ENCODE data around the gene RPL41.

The RPL41 gene

DNA sequence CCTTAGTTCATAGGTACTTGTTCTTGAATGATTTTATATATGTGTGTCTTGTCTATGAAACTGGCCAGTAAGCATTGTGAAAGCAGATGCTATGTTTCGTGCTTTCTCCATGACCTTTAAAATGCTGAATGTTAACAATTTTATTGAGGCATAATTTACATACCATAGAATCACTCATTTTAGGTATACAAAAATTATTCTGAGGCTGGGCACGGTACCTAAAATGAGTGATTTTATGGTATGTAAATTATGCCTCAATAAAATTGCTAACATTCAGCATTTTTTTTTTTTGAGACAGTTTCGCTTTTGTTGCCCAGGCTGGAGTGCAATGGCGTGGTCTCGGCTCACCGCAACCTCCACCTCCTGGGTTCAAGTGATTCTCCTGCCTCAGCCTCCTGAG, 18.5 kb downstream of the RPL41 start:
- Histone ChIP-seq H3K27ac (ENCODE audit: low read depth, low read length) (no peak overlapping the region), H3K4me1 (ENCODE audit: control insufficient read depth in 5 of 5, insufficient read depth in 5 of 5, low read length in 5 of 5) (peaks cover 2 to 16% (median 10%) of the 10 kb centered on the region in 5 donors), H3K36me3 (ENCODE audit: control insufficient read depth in 5 of 5, insufficient read depth in 5 of 5, low read length in 5 of 5) (peaks cover 15 to 94% (median 87%) of the 10 kb centered on the region in 5 donors), H3K27me3 (ENCODE audit: control insufficient read depth in 5 of 5, insufficient read depth in 4 of 5, low read length in 5 of 5) (no peaks in the 10 kb centered on the region), H3K4me3 (ENCODE audit: low read depth in 1 of 5, low read length in 5 of 5) (no peak overlapping the region), H3K9ac (ENCODE audit: low read length in 5 of 5) (no peak overlapping the region), H3K9me3 (ENCODE audit: control insufficient read depth in 5 of 5, low read length in 5 of 5) (no peaks in the 10 kb centered on the region)

DNA sequence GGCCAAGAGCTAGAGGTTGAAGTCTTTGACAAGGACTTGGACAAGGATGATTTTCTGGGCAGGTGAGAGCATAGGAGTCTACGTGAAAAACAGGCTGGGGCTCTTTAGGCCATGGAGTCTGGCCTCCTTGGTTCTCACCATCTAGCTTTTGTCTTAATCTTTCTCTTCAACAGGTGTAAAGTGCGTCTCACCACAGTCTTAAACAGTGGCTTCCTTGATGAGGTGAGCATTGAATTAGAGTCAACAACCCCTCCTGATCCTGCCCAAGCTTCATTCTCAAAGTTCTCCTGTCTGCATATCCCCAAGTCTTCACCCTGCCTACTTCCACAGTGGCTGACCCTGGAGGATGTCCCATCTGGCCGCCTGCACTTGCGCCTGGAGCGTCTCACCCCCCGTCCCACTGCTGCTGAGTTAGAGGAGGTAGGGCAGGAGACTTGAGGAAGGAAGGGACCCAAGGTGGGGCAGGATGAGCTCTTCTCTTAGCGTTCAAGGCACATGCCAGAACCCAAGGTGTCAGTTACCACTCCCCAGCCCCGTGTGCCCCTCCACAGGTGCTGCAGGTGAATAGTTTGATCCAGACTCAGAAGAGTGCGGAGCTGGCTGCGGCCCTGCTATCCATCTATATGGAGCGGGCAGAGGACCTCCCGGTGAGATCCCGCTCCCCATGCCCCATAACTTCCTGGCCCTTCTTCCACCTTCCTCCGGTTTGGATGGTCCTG, 21.6 kb downstream of the RPL41 start:
- Histone ChIP-seq H3K27me3 (ENCODE audit: control insufficient read depth in 5 of 5, insufficient read depth in 4 of 5, low read length in 5 of 5) (no peaks in the 10 kb centered on the region), H3K36me3 (ENCODE audit: control insufficient read depth in 5 of 5, insufficient read depth in 5 of 5, low read length in 5 of 5) (peaks cover 12 to 96% (median 83%) of the 10 kb centered on the region in 5 donors), H3K9me3 (ENCODE audit: control insufficient read depth in 5 of 5, low read length in 5 of 5) (no peaks in the 10 kb centered on the region), H3K4me3 (ENCODE audit: low read depth in 1 of 5, low read length in 5 of 5) (no peak overlapping the region), H3K27ac (ENCODE audit: low read depth, low read length) (no peak overlapping the region), H3K4me1 (ENCODE audit: control insufficient read depth in 5 of 5, insufficient read depth in 5 of 5, low read length in 5 of 5) (peaks cover 0 to 12% (median 9%) of the 10 kb centered on the region in 5 donors), H3K9ac (ENCODE audit: low read length in 5 of 5) (no peak overlapping the region)

DNA sequence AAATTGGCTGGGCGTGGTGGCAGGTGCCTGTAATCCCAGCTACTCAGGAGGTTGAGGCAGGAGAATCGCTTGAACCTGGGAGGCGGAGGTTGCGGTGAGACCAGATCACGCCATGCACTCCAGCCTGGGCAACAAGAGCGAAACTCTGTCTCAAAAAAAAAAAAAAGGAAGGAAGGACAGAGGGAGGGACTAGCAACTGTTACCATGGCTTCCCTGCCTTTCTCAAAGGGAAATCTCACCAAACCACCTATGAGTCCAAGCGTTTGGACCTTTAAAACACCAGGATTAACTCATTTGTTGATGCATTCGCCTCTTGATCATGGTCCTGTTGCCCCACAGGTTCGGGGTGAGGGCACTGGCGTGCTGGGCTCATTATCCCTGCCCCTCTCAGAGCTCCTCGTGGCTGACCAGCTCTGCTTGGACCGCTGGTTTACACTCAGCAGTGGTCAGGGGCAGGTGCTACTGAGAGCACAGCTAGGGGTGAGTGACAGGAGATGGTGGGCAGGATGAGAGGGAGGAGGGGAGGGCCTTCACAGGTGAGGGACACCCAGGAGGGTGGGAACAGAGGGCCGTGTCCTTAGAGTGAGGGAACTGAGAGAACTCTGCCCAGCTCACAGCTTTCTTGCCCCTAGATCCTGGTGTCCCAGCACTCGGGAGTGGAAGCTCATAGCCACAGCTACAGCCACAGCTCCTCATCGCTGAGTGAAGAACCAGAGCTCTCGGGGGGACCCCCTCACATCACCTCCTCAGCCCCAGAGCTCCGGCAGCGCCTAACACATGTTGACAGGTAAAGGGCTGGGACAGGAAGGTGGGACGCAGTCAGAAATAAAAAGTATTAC, 25.7 kb downstream of the RPL41 start:
- peak overlapping the region; percentile 61 for H3K27ac ChIP-seq (ENCODE audit: low read depth, low read length)
- no peaks in the 10 kb centered on the region for H3K27me3 ChIP-seq (ENCODE audit: control insufficient read depth in 5 of 5, insufficient read depth in 4 of 5, low read length in 5 of 5)
- H3K9ac ChIP-seq (ENCODE audit: low read length in 5 of 5) = peak overlapping the region in 1 of 5 donors; percentile 24
- H3K36me3 ChIP-seq (ENCODE audit: control insufficient read depth in 5 of 5, insufficient read depth in 5 of 5, low read length in 5 of 5) = peaks cover 11 to 80% (median 69%) of the 10 kb centered on the region in 5 donors
- H3K4me1 ChIP-seq (ENCODE audit: control insufficient read depth in 5 of 5, insufficient read depth in 5 of 5, low read length in 5 of 5) = peaks cover 9 to 47% (median 46%) of the 10 kb centered on the region in 5 donors
- no peak overlapping the region for H3K4me3 ChIP-seq (ENCODE audit: low read depth in 1 of 5, low read length in 5 of 5)
- no peaks in the 10 kb centered on the region for H3K9me3 ChIP-seq (ENCODE audit: control insufficient read depth in 5 of 5, low read length in 5 of 5)

DNA sequence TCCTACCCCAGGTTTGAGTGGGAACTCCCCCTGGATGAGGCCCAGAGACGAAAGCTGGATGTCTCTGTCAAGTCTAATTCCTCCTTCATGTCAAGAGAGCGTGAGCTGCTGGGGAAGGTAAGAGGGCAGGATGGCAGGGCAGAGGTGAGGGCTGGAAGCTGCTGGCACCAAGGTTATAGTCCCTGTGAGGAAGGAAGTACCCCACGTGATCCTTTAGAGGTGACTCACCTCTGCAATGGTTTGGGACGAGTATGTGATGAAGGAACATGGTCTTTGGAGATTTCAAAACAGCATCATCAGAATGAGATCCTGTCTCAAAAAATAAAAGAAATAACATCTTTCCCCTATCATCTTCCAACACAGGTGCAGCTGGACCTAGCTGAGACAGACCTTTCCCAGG, 26.8 kb downstream of the RPL41 start:
- H3K9ac ChIP-seq (ENCODE audit: low read length in 5 of 5) = no peak overlapping the region
- H3K4me3 ChIP-seq (ENCODE audit: low read depth in 1 of 5, low read length in 5 of 5) = no peak overlapping the region
- H3K27ac ChIP-seq (ENCODE audit: low read depth, low read length) = peak overlapping the region; percentile 61
- H3K9me3 ChIP-seq (ENCODE audit: control insufficient read depth in 5 of 5, low read length in 5 of 5) = no peaks in the 10 kb centered on the region
- H3K27me3 ChIP-seq (ENCODE audit: control insufficient read depth in 5 of 5, insufficient read depth in 4 of 5, low read length in 5 of 5) = no peaks in the 10 kb centered on the region
- H3K36me3 ChIP-seq (ENCODE audit: control insufficient read depth in 5 of 5, insufficient read depth in 5 of 5, low read length in 5 of 5) = peaks cover 7 to 70% (median 58%) of the 10 kb centered on the region in 5 donors
- H3K4me1 ChIP-seq (ENCODE audit: control insufficient read depth in 5 of 5, insufficient read depth in 5 of 5, low read length in 5 of 5) = peaks cover 9 to 54% (median 51%) of the 10 kb centered on the region in 5 donors

DNA sequence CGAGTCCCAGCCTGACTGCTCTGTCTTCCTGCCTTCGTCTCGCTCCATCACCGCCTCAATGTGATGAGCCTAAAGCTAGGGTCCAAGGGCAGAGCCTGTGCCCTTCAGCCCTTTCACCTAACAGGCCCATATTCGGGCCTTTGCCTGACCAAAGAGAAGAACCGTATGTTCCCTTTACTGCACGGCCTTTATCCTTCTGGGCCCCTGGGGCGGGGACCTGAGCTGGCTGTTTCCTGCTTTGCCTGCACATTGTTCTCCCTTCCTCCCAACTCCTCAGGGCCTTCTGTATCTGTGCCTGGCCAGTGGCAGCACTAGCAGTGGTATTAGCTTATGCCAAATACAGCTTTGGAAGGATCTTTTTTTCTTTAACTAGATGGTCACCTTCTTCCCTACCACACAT, 27.4 kb downstream of the RPL41 start:
- peaks cover 9 to 54% (median 51%) of the 10 kb centered on the region in 5 donors for H3K4me1 ChIP-seq (ENCODE audit: control insufficient read depth in 5 of 5, insufficient read depth in 5 of 5, low read length in 5 of 5)
- H3K27me3 ChIP-seq (ENCODE audit: control insufficient read depth in 5 of 5, insufficient read depth in 4 of 5, low read length in 5 of 5) = no peaks in the 10 kb centered on the region
- H3K9me3 ChIP-seq (ENCODE audit: control insufficient read depth in 5 of 5, low read length in 5 of 5) = no peaks in the 10 kb centered on the region
- no peak overlapping the region for H3K4me3 ChIP-seq (ENCODE audit: low read depth in 1 of 5, low read length in 5 of 5)
- peak overlapping the region; percentile 61 for H3K27ac ChIP-seq (ENCODE audit: low read depth, low read length)
- H3K36me3 ChIP-seq (ENCODE audit: control insufficient read depth in 5 of 5, insufficient read depth in 5 of 5, low read length in 5 of 5) = peaks cover 3 to 63% (median 52%) of the 10 kb centered on the region in 5 donors
- H3K9ac ChIP-seq (ENCODE audit: low read length in 5 of 5) = no peak overlapping the region

DNA sequence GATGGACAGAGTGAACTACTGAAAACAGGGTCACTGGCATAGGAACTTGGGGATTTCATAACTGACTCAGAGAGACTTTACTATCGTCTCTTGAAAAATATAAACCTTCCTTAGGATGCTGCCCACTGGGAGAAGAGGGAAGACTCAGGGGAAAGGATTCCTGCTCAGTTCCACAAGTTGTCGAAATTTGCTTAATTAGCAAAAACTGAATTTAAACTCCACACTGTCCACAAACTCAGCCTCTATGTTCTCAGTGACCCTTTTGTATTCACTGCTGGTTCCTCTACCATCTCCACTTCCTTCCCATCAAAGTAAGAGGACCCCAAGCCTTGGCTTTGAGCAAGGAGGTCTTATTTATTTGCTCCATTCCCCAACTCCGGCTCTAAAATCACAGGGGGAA, 28.8 kb downstream of the RPL41 start:
- H3K4me1 ChIP-seq (ENCODE audit: control insufficient read depth in 5 of 5, insufficient read depth in 5 of 5, low read length in 5 of 5) = peaks cover 9 to 54% (median 51%) of the 10 kb centered on the region in 5 donors
- no peaks in the 10 kb centered on the region for H3K27me3 ChIP-seq (ENCODE audit: control insufficient read depth in 5 of 5, insufficient read depth in 4 of 5, low read length in 5 of 5)
- H3K9me3 ChIP-seq (ENCODE audit: control insufficient read depth in 5 of 5, low read length in 5 of 5) = no peaks in the 10 kb centered on the region
- H3K4me3 ChIP-seq (ENCODE audit: low read depth in 1 of 5, low read length in 5 of 5) = no peak overlapping the region
- peaks cover 2 to 50% (median 41%) of the 10 kb centered on the region in 5 donors for H3K36me3 ChIP-seq (ENCODE audit: control insufficient read depth in 5 of 5, insufficient read depth in 5 of 5, low read length in 5 of 5)
- no peak overlapping the region for H3K9ac ChIP-seq (ENCODE audit: low read length in 5 of 5)
- peak overlapping the region; percentile 90 for H3K27ac ChIP-seq (ENCODE audit: low read depth, low read length)

DNA sequence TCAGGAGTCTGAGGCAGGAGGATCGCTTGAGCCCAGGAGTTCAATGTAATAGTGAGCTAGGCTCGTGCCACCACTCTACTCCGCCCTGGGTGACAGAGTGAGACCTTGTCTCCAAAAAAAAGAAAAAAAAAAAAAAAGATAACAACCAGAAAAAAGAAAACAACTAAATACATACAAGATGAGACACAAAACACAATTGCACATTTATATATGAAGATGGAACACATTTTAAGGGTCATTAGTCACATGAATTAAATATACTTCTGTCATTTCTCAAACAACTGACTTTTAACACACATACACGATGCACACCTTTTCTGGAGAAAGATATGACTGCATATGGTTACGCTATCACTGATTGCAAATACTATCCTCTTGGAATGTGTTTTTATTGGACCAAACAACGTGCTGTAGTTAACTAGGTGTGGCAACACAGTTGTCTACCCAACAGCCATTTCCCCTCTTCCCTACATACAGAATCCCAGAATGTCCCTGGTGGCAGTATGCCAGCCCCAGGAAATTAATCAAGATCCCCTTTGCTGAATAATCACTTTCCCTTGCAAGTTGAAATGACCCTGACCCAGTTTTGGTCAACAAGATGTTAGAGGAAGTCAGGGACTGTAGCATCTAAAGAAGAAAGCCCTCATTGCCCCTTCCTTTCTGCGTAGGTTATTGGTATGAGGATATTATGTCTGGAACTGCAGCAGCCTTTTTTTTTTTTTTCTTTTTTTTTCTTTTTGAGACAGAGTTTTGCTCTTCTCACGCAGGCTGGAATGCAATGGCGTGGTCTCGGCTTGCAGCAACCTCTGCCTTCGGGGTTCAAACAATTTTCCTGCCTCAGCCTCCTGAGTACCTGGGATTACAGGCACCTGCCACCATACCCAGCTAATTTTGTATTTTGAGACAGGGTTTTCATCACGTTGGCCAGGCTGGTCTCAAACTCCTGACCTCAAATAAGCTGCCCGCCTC, 30.3 kb downstream of the RPL41 start:
- peaks cover 12 to 68% (median 61%) of the 10 kb centered on the region in 5 donors for H3K4me1 ChIP-seq (ENCODE audit: control insufficient read depth in 5 of 5, insufficient read depth in 5 of 5, low read length in 5 of 5)

DNA sequence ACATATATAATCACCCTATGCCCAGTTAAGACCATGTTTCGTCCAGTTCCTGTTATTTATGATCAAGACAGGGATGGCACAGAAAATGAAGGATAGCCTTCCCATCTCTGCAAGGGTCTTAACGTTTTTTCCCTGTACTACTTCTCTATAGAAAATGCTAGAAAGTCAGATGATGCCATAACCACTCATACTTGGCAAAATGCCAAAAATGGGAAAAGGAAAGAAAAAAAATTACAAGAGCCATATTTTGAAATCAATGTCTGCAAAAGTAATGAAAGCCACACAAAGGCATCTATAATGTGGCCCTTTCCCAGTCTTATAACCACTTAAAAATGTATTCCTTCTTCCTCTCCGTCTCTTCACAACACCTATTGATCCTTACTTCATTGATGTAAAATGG, 34.1 kb downstream of the RPL41 start:
- Histone ChIP-seq H3K9me3 (ENCODE audit: control insufficient read depth in 5 of 5, low read length in 5 of 5) (no peaks in the 10 kb centered on the region), H3K27me3 (ENCODE audit: control insufficient read depth in 5 of 5, insufficient read depth in 4 of 5, low read length in 5 of 5) (no peaks in the 10 kb centered on the region), H3K36me3 (ENCODE audit: control insufficient read depth in 5 of 5, insufficient read depth in 5 of 5, low read length in 5 of 5) (no peaks in the 10 kb centered on the region), H3K4me1 (ENCODE audit: control insufficient read depth in 5 of 5, insufficient read depth in 5 of 5, low read length in 5 of 5) (peaks cover 6 to 46% (median 41%) of the 10 kb centered on the region in 5 donors), H3K9ac (ENCODE audit: low read length in 5 of 5) (no peak overlapping the region), H3K4me3 (ENCODE audit: low read depth in 1 of 5, low read length in 5 of 5) (no peak overlapping the region), H3K27ac (ENCODE audit: low read depth, low read length) (peak overlapping the region; percentile 92)

More for the DNA sequence above, 30.3 kb downstream of the RPL41 start:
- Histone ChIP-seq H3K9ac (ENCODE audit: low read length in 5 of 5) (peak overlapping the region in 2 of 5 donors; percentile 15 to 66), H3K9me3 (ENCODE audit: control insufficient read depth in 5 of 5, low read length in 5 of 5) (no peaks in the 10 kb centered on the region), H3K27me3 (ENCODE audit: control insufficient read depth in 5 of 5, insufficient read depth in 4 of 5, low read length in 5 of 5) (no peaks in the 10 kb centered on the region), H3K27ac (ENCODE audit: low read depth, low read length) (peak overlapping the region; percentile 90), H3K4me3 (ENCODE audit: low read depth in 1 of 5, low read length in 5 of 5) (no peak overlapping the region), H3K36me3 (ENCODE audit: control insufficient read depth in 5 of 5, insufficient read depth in 5 of 5, low read length in 5 of 5) (peaks cover 2 to 36% (median 32%) of the 10 kb centered on the region in 5 donors)

DNA sequence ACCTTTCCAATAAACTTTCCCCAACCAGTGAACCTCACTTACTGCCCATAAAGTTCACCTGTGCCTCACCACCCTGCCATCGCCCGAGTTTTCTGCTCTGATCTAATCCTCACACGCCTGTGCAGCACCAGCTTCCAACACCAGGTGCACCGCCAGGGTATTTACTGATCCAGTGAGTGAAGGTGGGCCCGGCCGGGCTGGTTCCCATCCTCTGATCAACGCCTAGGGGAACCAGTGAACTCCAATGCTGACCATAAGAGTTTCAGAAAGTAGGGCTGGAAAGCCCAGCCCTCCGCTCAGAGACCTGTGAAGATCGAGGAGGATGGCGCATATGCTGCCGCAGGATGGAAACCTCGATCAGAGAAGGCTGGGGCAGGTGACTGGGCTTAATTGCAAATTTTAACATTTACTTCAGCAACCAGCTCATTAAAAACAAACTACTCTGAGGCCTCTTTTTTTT, 35.3 kb downstream of the RPL41 start:
- Histone ChIP-seq H3K9ac (ENCODE audit: low read length in 5 of 5) (peak overlapping the region; percentile 73 to 79 (median 78)), H3K36me3 (ENCODE audit: control insufficient read depth in 5 of 5, insufficient read depth in 5 of 5, low read length in 5 of 5) (no peaks in the 10 kb centered on the region), H3K9me3 (ENCODE audit: control insufficient read depth in 5 of 5, low read length in 5 of 5) (no peaks in the 10 kb centered on the region), H3K4me1 (ENCODE audit: control insufficient read depth in 5 of 5, insufficient read depth in 5 of 5, low read length in 5 of 5) (peaks cover 6 to 39% (median 33%) of the 10 kb centered on the region in 5 donors), H3K4me3 (ENCODE audit: low read depth in 1 of 5, low read length in 5 of 5) (peak overlapping the region; percentile 53 to 82 (median 74)), H3K27ac (ENCODE audit: low read depth, low read length) (peak overlapping the region; percentile 92), H3K27me3 (ENCODE audit: control insufficient read depth in 5 of 5, insufficient read depth in 4 of 5, low read length in 5 of 5) (no peaks in the 10 kb centered on the region)
